ENCODE measurements around the gene LGR6.

- TF ChIP-seq TOX (CRISPR knock-in tag; IDR thresholded peaks at IDR 0.05; ENCODE audit: borderline replicate concordance): no peak
- no peak for TF ChIP-seq ISL1 (CRISPR knock-in tag; IDR thresholded peaks at IDR 0.05)
- no peak for TF ChIP-seq ZNF70 (CRISPR knock-in tag; IDR thresholded peaks at IDR 0.05)
- TF ChIP-seq ZFP30 (CRISPR knock-in tag; IDR thresholded peaks at IDR 0.05): no peak
- no peak for TF ChIP-seq CSDC2 (CRISPR knock-in tag; IDR thresholded peaks at IDR 0.05)
- TF ChIP-seq TSHZ2 (CRISPR knock-in tag; IDR thresholded peaks at IDR 0.05): no peak
- no peak for TF ChIP-seq GLIS3 (CRISPR knock-in tag; IDR thresholded peaks at IDR 0.05)
- TF ChIP-seq ZFP3 (CRISPR knock-in tag; IDR thresholded peaks at IDR 0.05): no peak
- TF ChIP-seq SNAI2 (CRISPR knock-in tag; IDR thresholded peaks at IDR 0.05): no peak
- no peak for TF ChIP-seq BACH2 (CRISPR knock-in tag; IDR thresholded peaks at IDR 0.05; ENCODE audit: borderline replicate concordance)
- no peak for TF ChIP-seq TCF4 (CRISPR knock-in tag; IDR thresholded peaks at IDR 0.05; ENCODE audit: borderline replicate concordance)
- TF ChIP-seq RARB (CRISPR knock-in tag; IDR thresholded peaks at IDR 0.05): no peak
- no peak for TF ChIP-seq PPARA (CRISPR knock-in tag; IDR thresholded peaks at IDR 0.05; ENCODE audit: borderline replicate concordance)
Measured at GRCh38 chr1:202355944-202356553, 162.4 kb downstream of the LGR6 start.
